ENCODE measurements around the gene WASHC4. TPM values are rescaled to one million over a fixed set of nuclear protein-coding genes. Genes with fewer than 3 reads are reported as not detected.

The WASHC4 gene
- total and polyA plus RNA-seq, 10 of the 15 experiments (the other 5 are each of a cell fraction or from before 2014, with no cell fraction given), result 16.0 to 50.6 (median 34.0) TPM

- Histone ChIP-seq H2AFZ (ENCODE audit: control insufficient read depth, low read depth, low read length) (no peak overlapping the region), H3K9me3 (replicated peaks; ENCODE audit: control insufficient read depth, insufficient read depth, low read length) (no peaks in the 10 kb centered on the region), H3K79me2 (ENCODE audit: control insufficient read depth, insufficient read depth, low read length) (no peaks in the 10 kb centered on the region; the same call in 1 of the 2 replicates), H4K20me1 (ENCODE audit: control insufficient read depth, insufficient read depth) (no peaks in the 10 kb centered on the region), H3K27ac (ENCODE audit: control insufficient read depth, insufficient read depth) (no peak overlapping the region), H3K4me1 (ENCODE audit: control insufficient read depth, insufficient read depth, low read length) (peaks cover 6% of the 10 kb centered on the region), H3K9ac (ENCODE audit: control insufficient read depth, insufficient read depth, low read length) (no peak overlapping the region), H3K36me3 (ENCODE audit: control insufficient read depth in 2 of 2, insufficient read depth in 2 of 2, low read length in 1 of 2) (no peaks in the 10 kb centered on the region), H3K27me3 (replicated peaks in 1 of 2; ENCODE audit: control insufficient read depth in 2 of 2, insufficient read depth in 2 of 2, low read length in 1 of 2) (no peaks in the 10 kb centered on the region; a peak in 1 of 4 replicates), H3K4me2 (ENCODE audit: control insufficient read depth, insufficient read depth) (no peak overlapping the region), H3K4me3 (no peak overlapping the region)
- no peak for TF ChIP-seq STAT1 (conservative IDR thresholded peaks at IDR 0.05)
- no peak for TF ChIP-seq RAD51 (IDR thresholded peaks at IDR 0.05)
- TF ChIP-seq POU2F2 (IDR thresholded peaks at IDR 0.05; ENCODE audit: borderline replicate concordance, low read depth, low read length), result no peak
- no peak for TF ChIP-seq MYC (IDR thresholded peaks at IDR 0.05; ENCODE audit: insufficient read depth, insufficient read length, insufficient replicate concordance, low read length, severe bottlenecking)
- no peak for TF ChIP-seq SREBF1 (IDR thresholded peaks at IDR 0.05; ENCODE audit: low read length)
- no peak for TF ChIP-seq ZNF384 (IDR thresholded peaks at IDR 0.05; ENCODE audit: borderline replicate concordance, low read depth, low read length)
- no peak for TF ChIP-seq FOXM1 (IDR thresholded peaks at IDR 0.05; ENCODE audit: low read depth, low read length)
- TF ChIP-seq CHD2 (IDR thresholded peaks at IDR 0.05; ENCODE audit: borderline replicate concordance, low read depth, low read length), result no peak
- TF ChIP-seq RB1 (IDR thresholded peaks at IDR 0.05; ENCODE audit: borderline replicate concordance), result no peak
- TF ChIP-seq CREB1 (IDR thresholded peaks at IDR 0.05; ENCODE audit: low read depth), result no peak
- TF ChIP-seq NR2C1 (IDR thresholded peaks at IDR 0.05), result no peak
- no peak for TF ChIP-seq ZNF622 (IDR thresholded peaks at IDR 0.05)
- no peak for TF ChIP-seq HDAC6 (IDR thresholded peaks at IDR 0.05; ENCODE audit: unreplicated experiment)
- no peak for TF ChIP-seq SUPT20H (IDR thresholded peaks at IDR 0.05; ENCODE audit: borderline replicate concordance, control insufficient read depth, low read depth, low read length)
- no peak for TF ChIP-seq ZZZ3 (IDR thresholded peaks at IDR 0.05; ENCODE audit: control insufficient read depth, insufficient read length, low read depth)
- no peak for TF ChIP-seq MEF2A (IDR thresholded peaks at IDR 0.05; ENCODE audit: insufficient read depth, low read depth, low read length)
- no peak for TF ChIP-seq GABPA (IDR thresholded peaks at IDR 0.05; ENCODE audit: low read depth)
- TF ChIP-seq RAD21 (IDR thresholded peaks at IDR 0.05; ENCODE audit: insufficient read depth, low read depth, low read length), result no peak
- 82% methylated on average over 11 of the region's 11 CpGs for WGBS (ENCODE audit: insufficient coverage, insufficient replicate concordance, low lambda C conversion rate, missing lambda C conversion rate)
- DNase-seq (ENCODE audit: low read depth, low spot score) (no peak), FAIRE-seq (no peak), ATAC-seq (no peak)
- in situ Hi-C loops (cut with MboI), result no loop called here
- ChIA-PET POLR2A (no interaction called here), CTCF (no interaction called here), SMC1A (ENCODE audit: uncharacterized antibody, unreplicated experiment) (interaction anchor here (0.6 to 1.4 kb wide), 2 partner anchors 11 to 1716 kb away, joined by 3 read pairs; no protein-coding TSS in a partner anchor), RAD21 (ENCODE audit: unreplicated experiment) (no interaction called here)
- intact Hi-C loops (cut with micrococcal nuclease; ENCODE audit: unreplicated experiment), result no loop called here
- BruUV-seq (replicated peaks), result no TSS peak
Measured at GRCh38 chr12:105078712-105079570, 28.6 kb upstream of the WASHC4 start.
